Measurements from ENCODE around the gene PPP1R14C.

GRCh38 chr6:150230164-150230561 lies 87.3 kb downstream of the PPP1R14C start:
- TF ChIP-seq CTCF (IDR thresholded peaks at IDR 0.05 in 2 of 3, conservative IDR thresholded peaks at IDR 0.05 in 1 of 3; ENCODE audit: control insufficient read depth in 2 of 3, extremely low read depth in 1 of 3, insufficient read depth in 1 of 3, low read depth in 3 of 3, low read length in 3 of 3) = no peak
- TF ChIP-seq JUNB (IDR thresholded peaks at IDR 0.05) = no peak
- TF ChIP-seq RAD21 (IDR thresholded peaks at IDR 0.05; ENCODE audit: insufficient read depth, low read depth, low read length) = no peak
- TF ChIP-seq FOS (IDR thresholded peaks at IDR 0.05; ENCODE audit: borderline replicate concordance, extremely low read depth, insufficient read length) = no peak

Measured in GM12878 (cell line).